GM12875 (cell line): Measurements from ENCODE around the gene AKT1.

Experiments used
- H3K4me3 ChIP-seq: one replicate; pipeline ENCODE4 v1.5.1; 2011; ENCODE audit warnings: low read depth, low read length, control low read depth
- CTCF ChIP-seq: IDR thresholded peaks from 2 replicates; pipeline ENCODE4 v1.5.1; 2011; ENCODE audit warnings: low read depth, mild to moderate bottlenecking, control low read depth, inconsistent platforms, low read length, moderate library complexity, borderline replicate concordance; ENCODE audit not compliant: insufficient read depth

The AKT1 gene

GRCh38 chr14:104771918-104772706, 23.4 kb downstream of the AKT1 start:
- H3K4me3 ChIP-seq: no peak overlapping the region
- no peak for TF ChIP-seq CTCF

- no peak overlapping the region for H3K4me3 ChIP-seq
- no peak for TF ChIP-seq CTCF
Observed at GRCh38 chr14:104771374-104771773, 24.2 kb downstream of the AKT1 start.

- peak; percentile 84 for TF ChIP-seq CTCF
- no peak overlapping the region for H3K4me3 ChIP-seq
Observed at GRCh38 chr14:104770851-104771272, 24.7 kb downstream of the AKT1 start.

GRCh38 chr14:104770072-104770579, 25.4 kb downstream of the AKT1 start:
- H3K4me3 ChIP-seq: no peak overlapping the region
- TF ChIP-seq CTCF: no peak

- no peak overlapping the region for H3K4me3 ChIP-seq
- no peak for TF ChIP-seq CTCF
Observed at GRCh38 chr14:104769324-104770071, 26.1 kb downstream of the AKT1 start.

- TF ChIP-seq CTCF: peak; percentile 96
- H3K4me3 ChIP-seq: no peak overlapping the region
Observed at GRCh38 chr14:104768437-104769323, 26.9 kb downstream of the AKT1 start.
